Activated CD8-positive, alpha-beta memory T cell treated with anti-CD3 and anti-CD28 coated beads, Interleukin-2, amount 10 ng/mL, durations not matched to agents 7 days and 5 days (primary cell): ENCODE results near the gene OR8I2. TPM values are rescaled to one million over a fixed set of nuclear protein-coding genes. Genes with fewer than 3 reads are reported as not detected.

Source experiments
- total RNA-seq, 2 experiments: library from RNA; stranded (reverse); gene quantifications; one replicate each; pipeline ENCODE4 v1.2.3, GENCODE V29; 2021

OR8I2 gene
- total RNA-seq, 2 experiments from 2014 or later = not detected

Other genes starting within 250 kb of the OR8I2 start
- gene TRIM51, start 210.0 kb upstream of the OR8I2 start, total RNA-seq = not detected
- not detected for gene OR5W2, start 178.7 kb upstream of the OR8I2 start, total RNA-seq
- not detected for gene OR5I1, start 156.9 kb upstream of the OR8I2 start, total RNA-seq
- gene OR10AG1, start 123.4 kb upstream of the OR8I2 start, total RNA-seq = not detected
- gene OR5F1, start 98.7 kb upstream of the OR8I2 start, total RNA-seq = not detected
- gene OR5AS1, start 65.7 kb upstream of the OR8I2 start, total RNA-seq = not detected
- gene OR8H2, start 10.4 kb downstream of the OR8I2 start, total RNA-seq = not detected
- gene OR8H3, start 29.1 kb downstream of the OR8I2 start, total RNA-seq = not detected
- not detected for gene OR8J3, start 46.9 kb downstream of the OR8I2 start, total RNA-seq
- gene OR8K5, start 67.0 kb downstream of the OR8I2 start, total RNA-seq = not detected
- gene OR5J2, start 83.3 kb downstream of the OR8I2 start, total RNA-seq = not detected
- gene OR5T2, start 140.9 kb downstream of the OR8I2 start, total RNA-seq = not detected
- not detected for gene OR5T3, start 158.9 kb downstream of the OR8I2 start, total RNA-seq
- gene OR5T1, start 180.8 kb downstream of the OR8I2 start, total RNA-seq = not detected
- not detected for gene OR8H1, start 198.9 kb downstream of the OR8I2 start, total RNA-seq
- not detected for gene OR8K3, start 221.8 kb downstream of the OR8I2 start, total RNA-seq